ENCODE results near the gene TRIM33.
"Not testable (repeated sequence)": the region's sequence is repeated elsewhere in the genome, so short reads cannot be mapped to it uniquely, and the experiment has no call there.

Gene TRIM33

GRCh38 chr1:114466334-114467014 lies 44.5 kb downstream of the TRIM33 start:
- DNase-seq (ENCODE audit: low read depth): no peak

GRCh38 chr1:114462963-114463362 lies 48.0 kb downstream of the TRIM33 start:
- DNase-seq (ENCODE audit: low read depth): no peak

- no peak for DNase-seq (ENCODE audit: low read depth)
Measured at GRCh38 chr1:114462341-114462740, 48.7 kb downstream of the TRIM33 start.

- DNase-seq (ENCODE audit: low read depth): peak; percentile 73
Measured at GRCh38 chr1:114458237-114458777, 52.7 kb downstream of the TRIM33 start.

GRCh38 chr1:114457675-114458236 lies 53.2 kb downstream of the TRIM33 start:
- DNase-seq (ENCODE audit: low read depth): no peak

GRCh38 chr1:114456586-114456985 lies 54.4 kb downstream of the TRIM33 start:
- DNase-seq (ENCODE audit: low read depth): no peak

GRCh38 chr1:114455102-114455785 lies 55.8 kb downstream of the TRIM33 start:
- DNase-seq (ENCODE audit: low read depth): no peak

- no peak for DNase-seq (ENCODE audit: low read depth)
Measured at GRCh38 chr1:114454539-114454938, 56.5 kb downstream of the TRIM33 start.

- no peak for DNase-seq (ENCODE audit: low read depth)
Measured at GRCh38 chr1:114453361-114453784, 57.6 kb downstream of the TRIM33 start.

GRCh38 chr1:114448370-114449036 lies 62.5 kb downstream of the TRIM33 start:
- DNase-seq (ENCODE audit: low read depth): no peak

GRCh38 chr1:114446198-114446597 lies 64.8 kb downstream of the TRIM33 start:
- no peak for DNase-seq (ENCODE audit: low read depth)

- not testable (repeated sequence) for DNase-seq (ENCODE audit: low read depth)
Measured at GRCh38 chr1:114443226-114443625, 67.8 kb downstream of the TRIM33 start.

- no peak for DNase-seq (ENCODE audit: low read depth)
Measured at GRCh38 chr1:114441332-114441731, 69.7 kb downstream of the TRIM33 start.

GRCh38 chr1:114439369-114439768 lies 71.6 kb downstream of the TRIM33 start:
- no peak for DNase-seq (ENCODE audit: low read depth)

GRCh38 chr1:114437812-114438211 lies 73.2 kb downstream of the TRIM33 start:
- DNase-seq (ENCODE audit: low read depth): no peak

- no peak for DNase-seq (ENCODE audit: low read depth)
Measured at GRCh38 chr1:114436799-114437198, 74.2 kb downstream of the TRIM33 start.

GRCh38 chr1:114435088-114435715 lies 75.8 kb downstream of the TRIM33 start:
- DNase-seq (ENCODE audit: low read depth): no peak

GRCh38 chr1:114431026-114431425 lies 80.0 kb downstream of the TRIM33 start:
- no peak for DNase-seq (ENCODE audit: low read depth)

- no peak for DNase-seq (ENCODE audit: low read depth)
Measured at GRCh38 chr1:114428083-114428754, 82.8 kb downstream of the TRIM33 start.

GRCh38 chr1:114427612-114428011 lies 83.4 kb downstream of the TRIM33 start:
- no peak for DNase-seq (ENCODE audit: low read depth)

- no peak for DNase-seq (ENCODE audit: low read depth)
Measured at GRCh38 chr1:114423455-114423854, 87.5 kb downstream of the TRIM33 start.

Data from non-pigmented ciliary epithelial cell (primary cell).